Right forelimb (tissue), 1 donor: ENCODE results near the gene PEG3.
"Not testable (repeated sequence)": the region's sequence is repeated elsewhere in the genome, so short reads cannot be mapped to it uniquely, and the experiment has no call there.

Experiments used
- DNase-seq: peaks from one replicate; pipeline ENCODE4 v3.0.0-alpha.2; 2018

Gene PEG3

DNA sequence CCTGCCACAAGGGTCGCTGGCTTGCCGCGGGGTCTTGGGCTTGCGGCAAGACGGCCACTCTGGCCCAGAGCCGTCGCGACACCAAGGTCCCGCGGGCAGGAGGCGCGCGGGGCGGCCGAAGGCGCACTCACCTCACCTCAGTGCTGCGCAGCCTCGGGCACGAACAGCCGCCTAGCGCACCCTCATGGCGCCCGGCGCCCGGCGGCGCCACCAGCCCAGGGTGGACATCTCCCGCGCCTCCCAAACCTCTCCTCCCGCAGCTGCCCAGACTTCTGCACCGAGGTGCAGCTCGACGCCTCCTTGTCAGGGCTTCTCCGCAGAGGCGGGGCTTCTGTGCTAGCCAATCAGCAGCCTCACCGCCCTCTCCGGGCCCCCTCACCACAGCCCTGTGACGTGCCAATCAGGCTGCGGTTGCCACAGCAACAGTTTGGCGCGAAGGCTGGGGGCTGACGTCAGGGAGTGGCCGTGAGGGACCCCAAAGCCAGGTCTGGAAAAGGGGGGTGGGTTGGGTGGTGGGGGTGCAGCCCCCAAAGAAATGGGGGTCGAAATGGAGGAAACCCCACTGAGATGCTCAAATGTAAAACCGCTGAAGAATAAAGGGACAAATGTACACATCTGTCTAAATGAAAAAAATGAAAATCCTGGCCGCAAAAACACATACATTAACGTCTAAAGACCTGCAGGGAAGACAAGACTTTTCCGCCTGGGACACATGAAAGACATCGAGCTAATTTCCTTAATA, at the start of gene PEG3, which contains the start of gene ZIM2:
PEG3 (minus strand) TSS at position 276 of the 742 bp plus-strand sequence. CDS start 16,071 bp downstream, outside the sequence.
ZIM2 (minus strand) TSS at position 276 of the 742 bp plus-strand sequence. CDS start 16,449 bp downstream, outside the sequence.
- peak; percentile 93 for DNase-seq

DNA sequence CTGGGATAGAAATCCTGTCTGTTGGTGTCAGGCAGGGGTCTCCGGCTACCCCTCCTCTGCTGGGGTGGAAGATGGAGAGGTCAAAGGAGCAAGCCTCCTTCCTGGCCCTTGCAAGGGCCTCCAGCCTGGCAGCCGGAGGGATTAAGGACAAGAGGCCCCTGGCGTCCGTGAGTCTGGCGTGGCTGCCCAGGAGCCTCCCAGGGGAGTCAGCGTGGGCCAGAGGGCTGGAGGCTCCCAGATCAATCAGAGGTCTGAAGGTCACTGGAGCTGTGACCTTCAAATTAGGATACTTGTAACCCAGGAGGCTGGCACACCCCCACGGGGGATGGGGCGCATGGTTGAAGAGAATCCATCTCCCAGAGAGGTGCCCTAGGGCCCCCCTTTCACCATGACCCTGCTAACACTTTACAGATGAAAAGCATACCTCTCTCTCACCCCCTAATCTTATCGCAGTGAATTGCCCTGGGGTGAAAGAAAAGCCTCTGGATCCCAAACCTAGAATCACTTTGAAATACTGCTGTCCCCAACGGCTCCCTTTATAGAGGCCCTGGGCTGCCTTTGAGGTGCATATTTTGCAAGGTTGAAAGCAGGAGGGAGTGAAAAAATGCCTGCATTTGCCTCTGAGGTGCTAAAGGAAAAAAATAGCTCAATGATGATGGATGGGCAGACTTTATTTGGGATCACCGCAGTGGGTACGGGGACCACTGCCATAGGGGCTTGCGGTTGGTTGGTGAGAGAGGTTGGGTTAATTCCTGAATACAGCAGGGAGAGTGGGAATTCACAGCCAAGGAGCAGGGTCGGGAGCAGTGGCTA, 44.9 kb upstream of the PEG3 start:
- no peak for DNase-seq

DNA sequence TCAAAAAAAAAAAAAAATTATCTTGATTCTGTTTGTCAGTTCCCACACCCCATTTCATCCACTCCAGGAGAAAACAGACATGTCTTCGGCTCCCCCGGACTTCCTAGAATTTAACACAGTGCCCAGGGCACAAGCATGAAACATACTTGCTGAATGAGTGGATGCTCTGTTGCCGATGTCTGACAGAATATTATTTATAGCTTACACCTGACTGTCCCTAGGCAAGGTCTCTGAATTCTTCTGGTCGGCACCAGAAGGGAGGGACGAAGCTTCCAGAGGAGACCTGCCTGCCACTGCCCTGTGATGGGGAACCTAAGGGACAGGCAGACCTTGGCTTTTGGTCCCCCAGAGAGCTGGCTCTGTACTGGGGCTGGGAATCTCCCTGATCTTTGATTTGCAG, 43.9 kb upstream of the PEG3 start:
- DNase-seq: no peak

DNA sequence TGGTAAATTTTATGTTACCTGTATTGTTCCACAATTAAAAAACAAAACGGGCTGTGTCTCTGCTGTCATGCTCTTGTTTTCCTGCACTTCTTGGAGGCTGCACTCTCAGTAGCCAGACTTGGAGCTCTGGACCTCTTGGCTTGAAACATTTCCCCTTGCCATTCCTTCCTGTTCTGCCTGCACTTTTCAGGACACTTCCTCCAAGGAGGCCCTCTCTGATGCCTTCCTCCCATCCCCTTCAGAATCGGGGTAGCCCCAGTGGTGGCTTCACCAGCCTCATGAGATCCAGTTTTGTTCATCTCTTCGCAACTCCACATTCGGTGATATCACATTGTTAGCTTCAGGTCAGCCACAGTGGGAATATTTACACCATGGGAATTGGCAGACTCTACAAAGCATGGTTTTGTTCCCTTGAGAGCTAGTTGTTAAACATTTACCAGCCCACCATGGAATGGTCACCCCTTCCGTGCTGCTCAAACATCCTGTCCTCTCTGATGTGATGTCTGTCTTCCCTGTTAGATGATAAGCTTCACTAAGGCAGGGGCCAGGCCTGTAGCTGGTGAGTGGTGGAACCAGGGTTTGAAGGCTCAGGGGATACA, 40.2 kb upstream of the PEG3 start:
- no peak for DNase-seq

DNA sequence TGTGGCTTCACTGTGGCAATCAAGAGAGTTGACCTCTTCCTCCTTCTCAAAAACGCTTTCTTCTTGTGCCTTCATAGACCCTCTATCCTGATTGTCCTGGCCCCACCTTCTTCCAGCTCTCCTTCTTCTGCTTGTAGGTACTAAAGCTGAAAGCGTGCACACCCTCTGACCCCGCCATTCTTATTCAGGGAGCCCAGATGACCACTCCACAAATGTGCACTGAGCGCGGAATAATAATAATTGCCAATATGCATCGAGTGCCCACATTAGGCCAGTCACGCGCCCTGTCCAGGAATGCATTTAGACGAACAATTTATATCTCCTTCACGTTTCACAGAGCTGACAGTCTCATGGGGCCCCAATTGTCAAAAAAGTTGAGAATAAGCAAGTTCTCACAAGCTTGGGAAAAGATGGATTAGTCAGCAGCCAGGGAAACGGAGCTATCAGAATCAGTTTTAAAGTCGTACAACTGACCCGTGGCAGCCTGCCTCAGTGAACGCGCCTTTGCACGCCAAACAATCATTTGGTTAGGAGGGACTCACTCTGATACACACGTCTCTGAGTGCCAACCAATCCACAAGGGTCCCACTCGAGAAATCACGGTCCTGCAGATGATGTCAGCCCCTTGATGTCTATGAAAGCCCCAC, 36.7 kb upstream of the PEG3 start:
- DNase-seq: no peak

DNA sequence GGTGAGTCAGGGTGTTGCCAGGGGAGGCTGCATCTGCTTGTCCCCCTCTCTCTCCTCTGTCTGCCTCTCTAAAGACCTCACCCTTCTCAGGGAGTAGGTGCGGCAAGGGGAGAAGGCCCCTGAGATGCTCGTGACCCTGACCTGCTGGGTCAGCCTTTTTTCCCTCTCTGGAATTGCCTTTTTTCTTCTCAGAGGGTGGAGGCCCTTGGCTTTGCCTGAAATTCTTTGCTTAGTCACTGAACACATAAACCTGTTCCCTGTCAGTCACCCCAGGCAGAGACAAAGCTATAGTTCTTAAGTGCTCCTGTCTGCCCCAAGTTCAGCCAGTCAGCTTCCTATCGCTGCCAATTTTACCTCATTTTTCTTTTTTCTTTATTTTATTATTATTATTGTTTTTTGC, 35.2 kb upstream of the PEG3 start:
- DNase-seq: no peak

DNA sequence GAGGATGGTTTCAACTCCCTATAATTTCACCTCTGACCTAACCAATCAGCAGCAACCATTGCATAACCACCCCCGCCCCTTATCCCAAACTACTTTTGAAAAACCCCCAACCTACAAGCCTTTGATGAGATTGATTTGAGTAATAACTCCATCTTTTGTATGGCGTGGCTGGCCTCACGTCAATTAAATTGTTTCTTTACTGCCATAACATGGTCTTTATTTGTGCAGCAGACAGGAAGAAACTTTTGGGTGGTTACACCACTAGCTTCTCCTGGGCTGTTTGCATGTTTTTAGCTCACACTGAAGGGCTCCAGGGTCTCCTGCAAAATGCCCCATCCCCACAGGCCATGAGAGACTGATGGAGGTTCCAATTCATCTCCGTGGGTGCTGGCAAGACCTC, 34.0 kb upstream of the PEG3 start:
- DNase-seq: no peak

DNA sequence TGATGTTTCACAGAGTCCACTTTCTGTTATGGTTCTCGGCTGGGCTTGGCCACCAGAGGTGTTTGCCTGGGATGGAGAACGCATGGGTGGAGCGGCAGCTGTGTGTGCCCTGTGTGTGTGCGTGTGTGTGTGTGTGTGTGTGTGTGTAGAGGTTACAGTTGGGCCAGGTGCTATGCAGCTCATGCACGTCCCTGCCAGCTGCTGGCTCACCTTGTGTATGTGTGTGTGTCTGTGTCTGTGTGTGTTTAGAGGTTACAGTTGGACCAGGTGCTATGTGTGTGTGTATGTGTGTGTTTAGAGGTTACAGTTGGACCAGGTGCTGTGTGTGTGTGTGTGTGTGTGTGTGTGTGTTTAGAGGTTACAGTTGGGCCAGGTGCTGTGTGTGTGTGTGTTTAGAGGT, 33.0 kb upstream of the PEG3 start:
- DNase-seq: no peak

DNA sequence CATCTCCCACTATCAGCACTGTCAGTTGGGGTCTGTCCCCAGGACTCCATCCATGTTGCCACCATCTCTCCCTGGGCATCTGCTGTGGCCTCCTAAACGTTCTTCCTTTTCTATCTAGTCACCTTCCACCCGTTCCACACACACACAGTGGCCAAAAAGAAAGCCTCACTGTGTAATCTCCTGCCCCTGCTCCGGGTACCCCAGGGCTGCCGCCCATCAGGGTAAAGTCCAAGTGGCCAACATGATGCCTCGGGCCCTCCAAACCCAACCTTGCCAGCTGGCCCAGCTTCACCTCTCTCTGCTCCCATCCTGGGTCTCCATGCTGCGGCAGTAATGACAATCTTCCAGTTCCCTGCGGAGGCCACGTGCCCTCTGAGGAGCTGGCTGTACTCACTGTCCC, 29.4 kb upstream of the PEG3 start:
- no peak for DNase-seq

DNA sequence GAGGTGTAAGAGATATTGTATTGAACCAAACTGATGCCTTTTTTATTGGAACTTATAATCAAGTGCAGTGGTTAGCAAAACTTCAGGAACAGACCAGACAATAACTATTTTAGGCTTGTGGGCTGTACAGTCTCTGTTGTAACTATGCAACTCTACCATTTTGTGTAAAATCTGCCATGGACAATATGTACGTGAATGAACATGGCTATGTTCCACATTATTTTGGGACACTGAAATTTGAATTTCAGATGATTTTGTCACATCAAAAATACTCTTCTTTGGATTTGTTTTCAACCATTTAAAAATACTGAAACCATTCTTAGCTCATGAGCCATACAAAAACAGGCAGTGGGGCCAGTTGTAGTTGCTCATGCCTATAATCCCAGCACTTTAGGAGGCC, 27.9 kb upstream of the PEG3 start:
- DNase-seq: no peak

DNA sequence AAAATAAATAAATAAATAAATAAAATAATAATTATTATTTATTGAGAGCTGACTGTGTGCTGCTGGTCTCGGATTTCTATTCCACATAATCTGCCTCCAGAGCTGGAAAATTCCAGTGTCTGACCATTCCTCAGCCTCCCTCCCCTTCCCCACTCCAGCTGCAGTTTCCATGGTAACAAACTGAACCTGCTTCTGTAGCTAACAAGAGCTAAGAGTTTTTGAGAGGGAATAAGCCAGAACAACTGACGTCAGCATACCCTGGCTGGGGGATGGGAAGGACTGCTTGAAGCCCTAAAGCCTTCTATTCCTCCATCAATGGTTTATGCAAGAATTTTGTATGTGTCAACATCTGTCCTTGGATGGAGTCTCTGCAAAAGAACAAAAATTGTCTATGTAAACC, 26.0 kb upstream of the PEG3 start:
- DNase-seq: no peak

DNA sequence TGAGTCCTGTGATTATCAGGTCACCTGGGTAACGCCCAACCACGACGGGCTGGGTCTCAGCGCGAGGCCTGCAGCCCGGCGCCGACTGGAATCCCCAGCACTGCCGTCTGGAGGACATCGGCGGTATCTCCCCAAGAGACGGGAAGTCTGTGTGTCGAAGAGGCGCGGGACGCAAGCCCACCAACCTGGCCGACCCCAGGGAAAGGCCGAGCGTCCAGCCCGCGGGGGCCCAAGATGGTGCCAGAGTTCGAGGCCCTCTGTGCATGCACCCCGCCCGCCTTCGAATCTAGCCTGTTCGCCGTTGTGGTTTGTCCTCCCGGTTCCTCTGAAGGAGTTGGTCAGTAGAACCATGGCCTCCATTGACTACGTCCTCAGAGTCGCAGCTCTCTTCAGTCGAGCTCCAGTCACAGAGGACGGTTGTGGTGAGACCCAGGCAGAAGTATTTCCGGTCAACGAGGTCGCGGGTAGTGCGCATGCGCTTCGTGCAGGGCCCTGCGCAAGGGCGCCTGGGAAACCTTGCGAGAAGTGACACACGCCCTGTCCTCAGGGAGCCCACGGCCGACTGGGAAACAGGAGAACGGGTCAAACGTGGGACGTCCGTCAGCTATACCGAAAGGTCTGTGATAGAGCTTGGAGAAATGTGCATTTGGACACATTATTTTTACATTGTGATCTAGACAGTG, 24.1 kb upstream of the PEG3 start:
- no peak for DNase-seq

DNA sequence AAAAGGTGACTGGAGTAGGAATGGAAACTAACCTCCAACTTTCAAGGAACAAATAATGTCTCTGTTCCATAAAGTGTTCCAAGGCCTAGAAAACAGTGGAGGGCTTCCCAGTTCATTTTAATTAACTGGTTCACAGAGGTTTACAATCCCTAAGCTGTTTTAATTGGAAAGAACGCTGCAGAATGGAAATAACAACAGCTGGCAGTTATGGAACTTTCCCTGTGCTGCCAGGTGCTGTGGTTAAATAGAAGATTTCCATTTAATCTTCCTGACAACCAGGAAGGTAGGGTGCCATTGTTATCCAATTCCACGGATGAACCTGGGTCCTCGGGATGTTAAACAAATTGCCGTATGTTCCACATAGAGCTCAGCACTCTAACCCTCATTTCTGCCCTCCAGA, 22.2 kb upstream of the PEG3 start:
- no peak for DNase-seq

DNA sequence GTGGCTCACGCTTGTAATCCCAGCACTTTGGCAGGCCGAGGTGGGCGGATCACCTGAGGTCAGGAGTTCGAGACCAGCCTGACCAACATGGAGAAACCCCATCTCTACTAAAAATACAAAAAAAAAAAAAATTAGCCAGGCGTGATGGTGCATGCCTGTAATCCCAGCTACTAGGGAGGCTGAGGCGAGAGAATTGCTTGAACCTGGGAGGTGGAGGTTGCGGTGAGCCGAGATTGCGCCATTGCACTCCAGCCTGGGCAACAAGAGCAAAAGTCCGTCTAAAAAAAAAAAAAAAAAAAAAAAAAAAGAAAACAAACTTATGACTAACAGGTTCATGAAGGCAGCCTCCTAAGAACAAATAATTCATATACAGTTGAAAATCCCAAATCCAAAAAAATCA, 19.9 kb upstream of the PEG3 start:
- DNase-seq: not testable (repeated sequence)

DNA sequence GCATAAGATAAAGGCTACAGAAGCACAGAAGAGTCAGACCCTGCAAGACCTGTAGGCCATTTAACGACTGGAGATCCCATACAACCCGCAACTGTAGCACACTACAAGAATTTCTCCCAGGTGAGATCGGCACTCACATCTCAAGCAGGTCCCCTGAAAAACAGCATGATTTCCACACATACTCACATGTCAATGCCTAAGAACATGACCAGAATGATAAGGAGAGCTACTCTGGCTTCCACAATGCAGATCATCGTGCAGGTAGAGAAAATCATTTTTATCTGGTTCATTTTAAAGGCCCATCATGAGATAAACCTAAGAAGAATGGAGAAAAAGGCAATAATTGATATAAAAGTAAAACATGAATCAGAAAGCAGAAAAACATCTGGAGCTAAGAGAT, 17.5 kb upstream of the PEG3 start:
- no peak for DNase-seq

DNA sequence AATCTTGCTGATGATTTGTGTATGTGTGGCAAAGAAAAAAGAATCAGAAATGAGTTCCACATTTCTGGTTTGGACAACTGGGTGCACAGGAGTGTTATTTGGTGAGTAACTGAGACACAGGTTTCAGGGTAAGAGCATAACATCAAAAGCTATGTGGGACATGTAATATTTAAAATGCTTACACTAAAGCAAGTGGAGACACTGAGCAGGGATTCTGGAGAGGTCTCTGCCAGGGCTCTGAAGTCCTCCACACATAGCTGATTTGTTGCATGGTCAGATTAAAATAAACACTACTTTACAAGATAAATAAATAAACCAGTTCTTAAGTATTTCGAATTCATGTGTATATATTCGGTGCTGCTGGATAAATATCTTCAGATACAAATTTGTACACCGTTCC, 16.3 kb upstream of the PEG3 start:
- no peak for DNase-seq

DNA sequence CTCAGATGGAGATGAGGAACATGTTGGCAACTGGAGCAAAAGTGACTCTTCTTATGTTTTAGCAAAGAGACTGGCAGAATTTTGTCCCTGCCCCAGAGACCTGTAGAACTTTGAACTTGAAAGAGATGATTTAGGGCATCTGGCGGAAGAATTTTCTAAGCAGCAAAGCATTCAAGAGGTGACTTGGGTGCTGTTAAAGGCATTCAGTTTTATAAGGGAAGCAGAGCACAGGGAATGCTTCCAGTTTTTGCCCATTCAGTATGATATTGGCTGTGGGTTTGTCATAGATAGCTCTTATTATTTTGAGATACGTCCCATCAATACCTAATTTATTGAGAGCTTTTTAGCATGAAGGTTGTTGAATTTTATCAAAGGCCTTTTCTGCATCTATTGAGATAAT, 11.8 kb upstream of the PEG3 start:
- DNase-seq: not testable (repeated sequence)

DNA sequence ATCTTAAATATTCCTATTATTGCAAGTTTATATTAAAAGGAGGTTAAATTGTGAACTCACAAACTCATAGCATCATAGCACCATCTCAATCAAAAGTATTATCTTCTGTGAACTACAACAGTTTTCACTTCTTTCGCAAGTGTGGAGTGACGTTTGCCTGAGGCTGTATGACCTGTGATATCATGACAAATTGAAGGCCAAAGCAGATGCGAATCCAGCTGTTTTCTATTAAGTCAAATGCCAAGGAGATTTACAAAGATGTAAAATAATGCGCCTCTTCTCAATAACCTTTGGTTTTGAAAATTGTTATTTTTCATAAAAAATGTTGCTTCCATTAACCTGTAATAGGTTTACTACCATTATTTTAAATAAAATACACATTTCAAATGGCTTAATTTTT, 7.6 kb upstream of the PEG3 start:
- no peak for DNase-seq

DNA sequence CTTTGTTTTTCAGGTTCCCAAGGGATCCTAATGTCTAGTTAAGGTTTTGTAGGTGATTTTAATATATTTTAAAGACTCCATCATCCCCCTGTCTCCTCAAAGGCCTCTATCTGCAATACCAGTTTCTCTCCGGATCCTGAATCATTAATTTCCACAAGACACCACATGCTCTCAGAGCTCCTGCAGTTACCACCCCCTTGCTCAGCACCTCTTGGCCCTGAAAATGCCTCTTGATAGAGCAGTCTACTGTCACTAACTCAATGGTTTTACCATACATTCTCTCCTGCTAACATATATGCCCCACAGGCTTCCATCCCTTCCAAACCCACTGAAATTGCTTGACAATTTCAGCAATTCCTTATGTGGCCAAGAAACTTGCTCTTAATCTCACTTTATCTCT, 1.9 kb upstream of the PEG3 start:
- DNase-seq: no peak

DNA sequence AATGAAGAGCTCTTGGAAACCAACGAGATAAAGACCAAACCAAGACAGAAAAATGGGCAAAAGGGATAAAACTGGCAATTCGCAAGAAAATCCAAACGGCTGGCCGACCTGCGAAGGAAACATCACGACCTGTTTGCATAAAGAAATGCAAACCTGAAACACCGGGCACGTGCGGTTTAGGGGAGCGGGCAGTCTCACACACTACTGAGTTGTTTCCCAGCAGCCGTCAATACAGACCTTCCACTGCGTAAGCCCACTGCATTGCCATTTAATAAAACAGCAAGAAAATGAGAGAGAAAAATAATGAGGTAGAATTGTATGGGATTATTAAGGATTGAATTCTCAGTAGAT, 642 bp upstream of the PEG3 start:
- no peak for DNase-seq

DNA sequence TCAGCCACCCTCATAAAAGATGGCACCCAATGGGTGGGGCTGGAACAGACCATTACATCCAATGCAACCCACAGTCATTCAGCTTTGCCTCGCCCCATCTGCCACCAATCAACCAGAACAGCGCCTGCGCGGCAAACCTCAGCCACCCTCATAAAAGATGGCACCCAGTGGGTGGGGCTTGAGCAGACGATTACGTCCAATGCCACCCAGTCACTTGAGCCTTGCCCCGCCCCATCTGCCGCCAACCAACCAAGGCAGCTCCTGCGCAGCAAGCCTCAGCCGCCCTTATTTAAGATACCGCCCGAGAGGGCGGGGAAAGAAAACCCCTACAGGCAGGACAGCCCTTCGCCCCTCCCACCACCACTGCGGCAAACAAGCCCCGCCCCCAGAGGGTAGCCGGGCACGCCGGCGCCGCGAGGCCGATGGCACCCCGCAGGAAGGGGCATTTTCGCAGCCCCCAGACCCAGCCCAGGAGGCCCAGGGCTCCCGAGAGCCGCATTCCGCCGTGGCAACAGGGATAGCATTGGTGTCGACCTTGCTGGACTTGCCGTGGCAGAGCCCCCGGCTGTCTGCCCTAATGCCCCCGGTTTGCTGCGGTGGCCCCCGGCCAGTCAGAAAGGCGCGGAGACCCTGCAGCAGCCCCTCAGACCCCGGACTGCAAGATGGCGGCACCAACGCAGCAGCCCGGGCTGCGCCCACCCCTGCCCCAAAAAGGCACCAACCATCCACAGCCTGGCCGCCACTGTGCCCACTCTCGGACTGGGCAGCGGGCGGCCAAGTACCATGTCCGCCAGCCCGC, 675 bp downstream of the PEG3 start:
- peak; percentile 91 for DNase-seq
